Smooth muscle cell (in vitro differentiated cells): ENCODE measurements around the gene XXYLT1. TPM values are rescaled to one million over a fixed set of nuclear protein-coding genes. Genes with fewer than 3 reads are reported as not detected.

Source experiments
- DNase-seq: peaks from one replicate; lab custom pipeline; 2025; ENCODE audit not compliant: unreplicated experiment; lab: John Stamatoyannopoulos, UW
- H2AFZ ChIP-seq: fragments of 200-600 bp; sonication (generic); 2 replicates; pipeline ENCODE4 v1.6.0; 2016; ENCODE audit warnings: antibody characterized with exemption, low read depth, mild to moderate bottlenecking
- H3F3A ChIP-seq: fragments of 200-600 bp; sonication (generic); 2 replicates; pipeline ENCODE4 v1.6.0; 2017; ENCODE audit warnings: antibody characterized with exemption, low read depth
- H3K27ac ChIP-seq: fragments of 200-600 bp; sonication (generic); 2 replicates; pipeline ENCODE4 v1.5.1; 2016; ENCODE audit warnings: low read depth, mild to moderate bottlenecking
- H3K27me3 ChIP-seq: fragments of 200-600 bp; sonication (generic); 2 replicates; pipeline ENCODE4 v1.6.1; 2016; ENCODE audit warnings: low read depth, mild to moderate bottlenecking
- H3K36me3 ChIP-seq: fragments of 200-600 bp; sonication (generic); 2 replicates; pipeline ENCODE4 v1.5.1; 2016; ENCODE audit warnings: low read depth
- H3K4me1 ChIP-seq: fragments of 200-600 bp; sonication (generic); 2 replicates; pipeline ENCODE4 v1.5.1; 2016; ENCODE audit warnings: low read depth
- H3K4me2 ChIP-seq: fragments of 200-600 bp; sonication (generic); 2 replicates; pipeline ENCODE4 v1.6.0; 2016; ENCODE audit warnings: mild to moderate bottlenecking
- H3K4me3 ChIP-seq: fragments of 200-600 bp; sonication (generic); 2 replicates; pipeline ENCODE4 v1.5.1; 2016; ENCODE audit warnings: mild to moderate bottlenecking
- H3K79me2 ChIP-seq: fragments of 200-600 bp; sonication (generic); 2 replicates; pipeline ENCODE4 v1.6.0; 2016; ENCODE audit warnings: low read depth, mild to moderate bottlenecking
- H3K9ac ChIP-seq: fragments of 200-600 bp; sonication (generic); 2 replicates; pipeline ENCODE4 v1.6.0; 2016; ENCODE audit warnings: low read depth
- H3K9me3 ChIP-seq: fragments of 200-600 bp; sonication (generic); replicated peaks from 2 replicates; pipeline ENCODE4 v1.5.1; 2016; ENCODE audit warnings: low read depth
- H4K20me1 ChIP-seq: fragments of 200-600 bp; sonication (generic); 2 replicates; pipeline ENCODE4 v1.6.0; 2016; ENCODE audit warnings: low read depth
- WGBS: methylation state at CpG from one replicate; pipeline ENCODE4 v1.1.7; 2016; ENCODE audit warnings: low lambda C conversion rate; 5-methylcytosine and 5-hydroxymethylcytosine counted together
- polyA plus RNA-seq: library from polyadenylated mRNA; unstranded; fragments of >200 nt; fragmentation: Nextera tagmentation; extraction: Ambion mirVana; gene quantifications from 2 replicates; pipeline ENCODE4 v1.2.1, GENCODE V29; 2016
- total RNA-seq: library from RNA; depleted of rRNA; stranded (reverse); fragments of >200 nt; gene quantifications from 2 replicates; pipeline ENCODE4 v1.2.3, GENCODE V29; 2014
- TF ChIP-seq, protein P1 (sequence below): fragments of 200-600 bp; sonication (generic); IDR thresholded peaks from 2 replicates; pipeline ENCODE4 v1.5.1; 2017; ENCODE audit warnings: borderline replicate concordance, mild to moderate bottlenecking, antibody characterized with exemption; ENCODE audit not compliant: insufficient read depth, poor library complexity, severe bottlenecking

Gene XXYLT1
- total and polyA plus RNA-seq, 2 experiments from 2014 or later, result 22.2 to 35.4 TPM

DNA sequence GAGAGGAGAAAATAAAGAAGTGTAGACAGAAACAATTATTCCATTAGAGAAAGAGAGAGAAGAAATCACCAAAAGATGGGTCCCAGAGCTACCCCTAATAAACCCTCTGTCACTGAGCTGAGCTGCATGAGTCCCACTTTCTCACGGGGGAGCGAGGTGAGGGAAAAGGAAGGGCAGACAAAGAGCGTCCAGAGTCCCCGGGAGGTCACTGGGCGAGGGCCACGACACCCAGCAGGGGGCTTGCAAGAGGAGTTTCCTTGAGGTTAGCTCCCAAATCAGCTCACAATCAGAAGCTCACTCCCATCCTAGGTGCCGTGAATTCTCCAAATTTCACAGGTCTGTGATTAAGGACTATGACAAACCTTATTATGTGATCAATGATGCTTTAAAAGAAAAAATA, 62.3 kb downstream of the XXYLT1 start:
- Histone ChIP-seq H3K27ac (peak overlapping the region; percentile 65), H2AFZ (no peak overlapping the region), H3K36me3 (no peaks in the 10 kb centered on the region), H3F3A (peaks cover 5% of the 10 kb centered on the region), H3K27me3 (no peaks in the 10 kb centered on the region), H3K4me3 (no peak overlapping the region), H3K9me3 (no peaks in the 10 kb centered on the region), H3K4me1 (peaks cover 15% of the 10 kb centered on the region), H3K4me2 (no peak overlapping the region), H4K20me1 (no peaks in the 10 kb centered on the region), H3K79me2 (no peaks in the 10 kb centered on the region), H3K9ac (no peak overlapping the region)
- no peak for DNase-seq
- 92% methylated on average over 7 of the region's 7 CpGs for WGBS
- TF ChIP-seq, protein P1, sequence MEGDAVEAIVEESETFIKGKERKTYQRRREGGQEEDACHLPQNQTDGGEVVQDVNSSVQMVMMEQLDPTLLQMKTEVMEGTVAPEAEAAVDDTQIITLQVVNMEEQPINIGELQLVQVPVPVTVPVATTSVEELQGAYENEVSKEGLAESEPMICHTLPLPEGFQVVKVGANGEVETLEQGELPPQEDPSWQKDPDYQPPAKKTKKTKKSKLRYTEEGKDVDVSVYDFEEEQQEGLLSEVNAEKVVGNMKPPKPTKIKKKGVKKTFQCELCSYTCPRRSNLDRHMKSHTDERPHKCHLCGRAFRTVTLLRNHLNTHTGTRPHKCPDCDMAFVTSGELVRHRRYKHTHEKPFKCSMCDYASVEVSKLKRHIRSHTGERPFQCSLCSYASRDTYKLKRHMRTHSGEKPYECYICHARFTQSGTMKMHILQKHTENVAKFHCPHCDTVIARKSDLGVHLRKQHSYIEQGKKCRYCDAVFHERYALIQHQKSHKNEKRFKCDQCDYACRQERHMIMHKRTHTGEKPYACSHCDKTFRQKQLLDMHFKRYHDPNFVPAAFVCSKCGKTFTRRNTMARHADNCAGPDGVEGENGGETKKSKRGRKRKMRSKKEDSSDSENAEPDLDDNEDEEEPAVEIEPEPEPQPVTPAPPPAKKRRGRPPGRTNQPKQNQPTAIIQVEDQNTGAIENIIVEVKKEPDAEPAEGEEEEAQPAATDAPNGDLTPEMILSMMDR, result no peak

DNA sequence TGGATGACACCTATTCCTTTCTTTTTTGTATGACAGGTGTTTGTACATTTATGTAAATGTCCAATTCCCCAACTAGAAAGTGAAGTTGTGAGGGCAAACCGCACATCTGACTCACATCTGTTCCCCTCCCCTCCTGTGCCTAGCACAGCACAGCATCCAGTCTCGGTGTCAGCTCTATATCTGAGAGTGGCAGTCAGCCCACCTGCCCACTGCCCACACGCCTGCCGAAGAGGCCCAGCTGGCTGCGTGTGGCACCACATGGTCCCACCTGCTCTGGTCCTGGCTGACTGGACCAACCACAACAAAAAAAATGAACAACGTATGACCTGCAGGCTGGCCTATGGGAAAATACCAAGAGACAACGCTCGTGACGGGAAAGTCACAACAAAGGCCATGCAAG, 62.8 kb downstream of the XXYLT1 start:
- H3K4me1 ChIP-seq, result peaks cover 18% of the 10 kb centered on the region
- H4K20me1 ChIP-seq, result no peaks in the 10 kb centered on the region
- H3K79me2 ChIP-seq, result no peaks in the 10 kb centered on the region
- WGBS, result 91% methylated on average over 9 of the region's 9 CpGs
- H3K4me3 ChIP-seq, result no peak overlapping the region
- H2AFZ ChIP-seq, result no peak overlapping the region
- no peaks in the 10 kb centered on the region for H3K9me3 ChIP-seq
- no peak for DNase-seq
- H3F3A ChIP-seq, result peaks cover 6% of the 10 kb centered on the region
- H3K36me3 ChIP-seq, result no peaks in the 10 kb centered on the region
- H3K4me2 ChIP-seq, result no peak overlapping the region
- no peak overlapping the region for H3K27ac ChIP-seq
- no peak overlapping the region for H3K9ac ChIP-seq
- TF ChIP-seq, protein P1, result no peak
- no peaks in the 10 kb centered on the region for H3K27me3 ChIP-seq

DNA sequence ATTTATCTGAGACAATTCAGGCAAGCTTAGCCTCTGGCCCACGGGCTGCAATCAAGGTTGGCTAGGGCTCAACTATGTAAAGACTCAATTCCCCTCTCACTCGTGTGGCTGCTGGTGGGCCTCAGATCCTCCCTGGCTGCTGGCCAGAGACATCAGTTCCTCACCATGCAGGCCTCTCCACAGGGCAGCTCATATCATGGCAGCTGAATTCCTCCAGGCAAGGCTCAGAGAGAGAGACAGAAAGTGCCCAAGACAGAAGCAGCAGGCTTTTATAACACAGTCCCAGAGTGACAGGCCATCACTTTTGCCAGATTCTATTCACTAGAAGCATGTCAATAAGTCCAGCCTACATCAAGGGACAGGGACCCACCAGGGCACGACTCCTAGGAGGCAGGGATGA, 63.2 kb downstream of the XXYLT1 start:
- H3K9ac ChIP-seq, result no peak overlapping the region

DNA sequence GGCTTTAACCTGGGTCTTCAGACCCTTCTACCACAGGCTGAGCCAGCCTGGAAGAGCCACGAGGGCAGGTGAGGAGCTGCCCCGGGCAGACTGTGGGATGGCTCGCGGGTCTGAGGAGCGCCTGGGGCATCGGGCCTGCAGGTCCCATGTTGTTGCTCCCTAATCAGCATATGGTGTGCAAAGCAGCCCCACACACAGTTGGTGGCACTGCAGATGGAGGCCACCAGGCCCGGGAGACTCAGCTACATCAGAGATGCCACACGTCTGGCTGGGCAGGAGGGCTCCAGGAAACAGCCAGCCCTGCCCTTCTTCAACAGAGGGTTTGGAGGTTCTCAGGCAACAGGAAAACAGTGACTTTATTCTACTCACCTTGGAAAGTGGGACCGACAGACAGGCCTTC, 63.9 kb downstream of the XXYLT1 start:
- H3K79me2 ChIP-seq, result peaks cover 8% of the 10 kb centered on the region
- no peak overlapping the region for H3K4me2 ChIP-seq
- H3K9me3 ChIP-seq, result no peaks in the 10 kb centered on the region
- no peak overlapping the region for H2AFZ ChIP-seq
- TF ChIP-seq, protein P1, result no peak
- H3K9ac ChIP-seq, result no peak overlapping the region
- peaks cover 6% of the 10 kb centered on the region for H3F3A ChIP-seq
- H3K4me3 ChIP-seq, result no peak overlapping the region
- H3K27me3 ChIP-seq, result no peaks in the 10 kb centered on the region
- no peaks in the 10 kb centered on the region for H3K36me3 ChIP-seq
- H3K27ac ChIP-seq, result no peak overlapping the region
- no peak for DNase-seq
- peaks cover 18% of the 10 kb centered on the region for H3K4me1 ChIP-seq
- WGBS, result 100% methylated on average over 9 of the region's 9 CpGs
- no peaks in the 10 kb centered on the region for H4K20me1 ChIP-seq

More for the DNA sequence above, 63.2 kb downstream of the XXYLT1 start:
- WGBS, result 44% methylated on average over 3 of the region's 3 CpGs
- Histone ChIP-seq H3K27ac (no peak overlapping the region), H4K20me1 (no peaks in the 10 kb centered on the region), H3K27me3 (no peaks in the 10 kb centered on the region), H2AFZ (no peak overlapping the region), H3K4me1 (peaks cover 18% of the 10 kb centered on the region), H3K79me2 (peaks cover 1% of the 10 kb centered on the region), H3K9me3 (no peaks in the 10 kb centered on the region), H3K36me3 (no peaks in the 10 kb centered on the region), H3F3A (peaks cover 6% of the 10 kb centered on the region), H3K4me2 (no peak overlapping the region), H3K4me3 (no peak overlapping the region)
- TF ChIP-seq, protein P1, result no peak
- no peak for DNase-seq
